Vagina (tissue), 2 donors: Measurements from ENCODE around the gene SLC23A1. TPM values are rescaled to one million over a fixed set of nuclear protein-coding genes. Genes with fewer than 3 reads are reported as not detected.
A peak's percentile ranks its signal among the peaks of the same experiment; 100 is the strongest.
"Not testable (repeated sequence)": the region's sequence is repeated elsewhere in the genome, so short reads cannot be mapped to it uniquely, and the experiment has no call there.

Source experiments
- DNase-seq, 2 donors: peaks; one replicate each; pipeline ENCODE4 v3.0.0-alpha.2; 2017; ENCODE audit errors: extremely low spot score in 2 of 2
- H3K27ac ChIP-seq: fragments of 200-600 bp; sonication (generic); one replicate; pipeline ENCODE4 v1.5.1; 2019
- H3K27me3 ChIP-seq: fragments of 200-600 bp; sonication (generic); one replicate; pipeline ENCODE4 v1.5.1; 2019
- H3K36me3 ChIP-seq, 2 donors: fragments of 200-600 bp; sonication (generic); one replicate each; pipeline ENCODE4 v1.5.1; 2017 to 2019
- H3K4me1 ChIP-seq: fragments of 200-600 bp; sonication (generic); one replicate; pipeline ENCODE4 v1.5.1; 2019
- H3K4me3 ChIP-seq, 2 donors: fragments of 200-600 bp; sonication (generic); 1 replicate in 1 of 2; 2 replicates in 1 of 2; pipeline ENCODE4 v1.5.1; 2016 to 2019
- H3K9me3 ChIP-seq: fragments of 200-600 bp; sonication (generic); one replicate; pipeline ENCODE4 v1.5.1; 2019
- CTCF ChIP-seq, 3 experiments: fragments of 450-650 bp in 2 of 3; fragments of 200-600 bp in 1 of 3; sonication (generic) in 1 of 3; IDR thresholded peaks; one replicate each; pipeline ENCODE4 v1.5.1; 2017 to 2019; ENCODE audit warnings: antibody characterized with exemption in 3 of 3, mild to moderate bottlenecking in 2 of 3, moderate library complexity in 2 of 3
- POLR2A ChIP-seq, 2 donors: fragments of 450-650 bp; IDR thresholded peaks; one replicate each; pipeline ENCODE4 v1.6.1; 2017; ENCODE audit warnings: antibody characterized with exemption in 2 of 2, mild to moderate bottlenecking in 2 of 2, moderate library complexity in 2 of 2
- POLR2AphosphoS5 ChIP-seq, 2 donors: sonication (generic); formaldehyde crosslinking; IDR thresholded peaks; one replicate each; pipeline ENCODE4 v1.9.0; 2017; ENCODE audit warnings: antibody characterized with exemption in 2 of 2, mild to moderate bottlenecking in 2 of 2, low read depth in 1 of 2; ENCODE audit not compliant: insufficient read depth in 1 of 2
- intact Hi-C: fragments of 100-400 bp; cut with DNase I; formaldehyde crosslinking; loops from one replicate; pipeline ENCODE4 v1.15.1; 2023
- total RNA-seq: library from RNA; depleted of rRNA; stranded (reverse); fragments of >200 nt; gene quantifications from one replicate; pipeline ENCODE4 v1.2.3, GENCODE V29; 2016

The SLC23A1 gene
- total RNA-seq, 1 donor from 2014 or later, result not detected

GRCh38 chr5:139413153-139413552 lies 30.1 kb upstream of the SLC23A1 start:
- DNase-seq, result no peak
- Histone ChIP-seq H3K27me3 (no peaks in the 10 kb centered on the region), H3K4me3 (no peak overlapping the region), H3K36me3 (no peaks in the 10 kb centered on the region), H3K27ac (no peak overlapping the region), H3K4me1 (peaks cover 51% of the 10 kb centered on the region), H3K9me3 (no peaks in the 10 kb centered on the region)
- intact Hi-C loops, result no loop called here
- TF ChIP-seq POLR2AphosphoS5 (IDR thresholded peaks at IDR 0.05; ENCODE audit: insufficient read depth in 1 of 2, low read depth in 1 of 2), result no peak
- no peak for TF ChIP-seq CTCF (IDR thresholded peaks at IDR 0.05)
- TF ChIP-seq POLR2A (IDR thresholded peaks at IDR 0.05), result no peak

GRCh38 chr5:139410993-139411828 lies 28.1 kb upstream of the SLC23A1 start:
- H3K27me3 ChIP-seq, result no peaks in the 10 kb centered on the region
- no peak overlapping the region for H3K4me3 ChIP-seq
- H3K9me3 ChIP-seq, result no peaks in the 10 kb centered on the region
- no peak for DNase-seq
- no peaks in the 10 kb centered on the region for H3K36me3 ChIP-seq
- peak overlapping the region; percentile 73 for H3K27ac ChIP-seq
- peaks cover 34% of the 10 kb centered on the region for H3K4me1 ChIP-seq
- TF ChIP-seq POLR2AphosphoS5 (IDR thresholded peaks at IDR 0.05; ENCODE audit: insufficient read depth in 1 of 2, low read depth in 1 of 2) (no peak), CTCF (IDR thresholded peaks at IDR 0.05) (no peak), POLR2A (IDR thresholded peaks at IDR 0.05) (no peak)
- intact Hi-C loops, result no loop called here

DNA sequence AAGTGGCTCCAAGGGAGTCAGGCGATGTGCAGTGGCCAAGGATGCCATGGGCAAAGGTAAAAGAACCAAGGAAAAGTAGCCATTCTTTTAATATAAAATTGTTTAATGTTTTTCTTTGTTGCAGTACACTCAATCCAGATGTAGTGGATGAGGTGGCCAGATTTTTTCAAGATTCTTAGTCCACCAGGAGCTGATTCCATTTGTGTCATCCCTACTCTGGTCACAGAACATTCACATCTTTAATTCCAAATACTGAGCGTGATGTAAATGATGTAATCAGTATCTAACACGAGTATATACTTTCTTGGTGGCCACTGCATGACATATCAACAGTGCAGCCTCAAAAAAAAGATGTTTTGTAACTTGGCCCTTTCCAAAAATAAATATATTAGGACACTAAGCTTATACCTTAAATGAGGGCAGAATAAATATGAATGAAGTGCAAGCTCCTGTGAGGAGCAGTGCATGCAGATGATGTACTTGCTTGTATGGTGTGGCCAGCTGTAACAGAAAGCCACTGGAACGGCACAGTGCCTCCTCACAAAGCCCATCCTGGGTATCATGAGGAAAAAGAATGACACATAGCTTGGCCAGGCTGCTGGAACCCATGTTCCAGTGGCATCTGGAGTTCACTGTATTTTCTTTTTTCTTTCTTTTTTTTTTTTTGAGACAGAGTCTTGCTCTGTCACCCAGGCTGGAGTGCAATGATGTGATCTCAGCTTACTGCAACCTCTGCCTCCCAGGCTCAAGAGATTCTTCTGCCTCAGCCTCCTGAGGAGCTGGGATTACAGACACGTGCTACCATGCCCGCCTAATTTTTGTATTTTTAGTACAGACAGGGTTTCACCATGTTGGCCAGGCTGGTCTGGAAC lies 27.3 kb upstream of the SLC23A1 start:
- peaks cover 25% of the 10 kb centered on the region for H3K4me1 ChIP-seq
- TF ChIP-seq CTCF (IDR thresholded peaks at IDR 0.05), result no peak
- TF ChIP-seq POLR2A (IDR thresholded peaks at IDR 0.05), result no peak
- no peak for TF ChIP-seq POLR2AphosphoS5 (IDR thresholded peaks at IDR 0.05; ENCODE audit: insufficient read depth in 1 of 2, low read depth in 1 of 2)

DNA sequence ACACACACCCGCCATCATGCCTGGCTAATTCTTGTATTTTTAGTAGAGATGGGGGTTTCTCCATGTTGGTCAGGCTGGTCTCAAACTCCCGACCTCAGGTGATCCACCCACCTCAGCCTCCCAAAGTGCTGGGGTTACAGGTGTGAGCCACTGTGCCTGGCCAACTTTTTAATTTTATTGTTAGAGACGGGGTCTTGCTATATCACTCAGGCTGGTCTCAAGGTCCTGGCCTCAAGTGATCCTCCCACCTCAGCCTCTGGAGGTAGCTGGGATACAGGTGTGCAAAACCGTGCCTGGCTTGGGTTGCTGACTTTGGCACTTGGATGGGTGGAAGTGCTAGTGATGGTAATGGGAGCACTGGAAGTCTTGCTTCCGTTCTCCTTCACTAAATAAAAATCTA lies 26.0 kb upstream of the SLC23A1 start:
- H3K27ac ChIP-seq, H3K4me3 ChIP-seq, DNase-seq, H3K27me3 ChIP-seq, intact Hi-C loops, H3K9me3 ChIP-seq, H3K36me3 ChIP-seq: not testable (repeated sequence)
- peaks cover 22% of the 10 kb centered on the region for H3K4me1 ChIP-seq

More for the DNA sequence above, 27.3 kb upstream of the SLC23A1 start:
- intact Hi-C loops, result no loop called here
- no peak overlapping the region for H3K4me3 ChIP-seq
- H3K36me3 ChIP-seq, result no peaks in the 10 kb centered on the region
- no peaks in the 10 kb centered on the region for H3K27me3 ChIP-seq
- H3K27ac ChIP-seq, result peak overlapping the region; percentile 73
- DNase-seq, result no peak
- no peaks in the 10 kb centered on the region for H3K9me3 ChIP-seq

- intact Hi-C loops, result no loop called here
- Histone ChIP-seq H3K36me3 (no peaks in the 10 kb centered on the region), H3K27ac (no peak overlapping the region), H3K4me1 (peaks cover 22% of the 10 kb centered on the region), H3K9me3 (no peaks in the 10 kb centered on the region), H3K27me3 (no peaks in the 10 kb centered on the region), H3K4me3 (no peak overlapping the region)
- no peak for DNase-seq
- TF ChIP-seq CTCF (IDR thresholded peaks at IDR 0.05) (no peak), POLR2AphosphoS5 (IDR thresholded peaks at IDR 0.05; ENCODE audit: insufficient read depth in 1 of 2, low read depth in 1 of 2) (no peak), POLR2A (IDR thresholded peaks at IDR 0.05) (no peak)
These were observed 25.1 kb upstream of the SLC23A1 start for GRCh38 chr5:139408191-139408590.
